K562 (cell line): ENCODE measurements around the gene FBRS. TPM values are rescaled to one million over a fixed set of nuclear protein-coding genes. Genes with fewer than 3 reads are reported as not detected.

Source experiments
- CSDE1 ChIP-seq, 2 experiments: fragments of 450-650 bp; IDR thresholded peaks; 2 replicates each; pipeline ENCODE4 v1.6.1; 2016; ENCODE audit warnings: mild to moderate bottlenecking in 1 of 2
- HIVEP1 ChIP-seq: fragments of 250-450 bp; sonication (Bioruptor Pico); IDR thresholded peaks from 2 replicates; pipeline ENCODE4 v1.4.0; 2020; ENCODE audit warnings: mild to moderate bottlenecking
- IFI16 ChIP-seq: fragments of 250-450 bp; sonication (Bioruptor Pico); IDR thresholded peaks from 2 replicates; pipeline ENCODE4 v2.1.2; 2022; ENCODE audit warnings: mild to moderate bottlenecking, inconsistent platforms
- LEF1 ChIP-seq: fragments of 450-650 bp; IDR thresholded peaks from 2 replicates; pipeline ENCODE4 v1.6.1; 2016; ENCODE audit warnings: mild to moderate bottlenecking
- MTF1 ChIP-seq: fragments of 250-450 bp; sonication (Bioruptor Pico); IDR thresholded peaks from 2 replicates; pipeline ENCODE4 v1.9.0; 2021; ENCODE audit warnings: moderate library complexity, mild to moderate bottlenecking, inconsistent platforms, borderline replicate concordance
- POLR3G ChIP-seq: IDR thresholded peaks from 2 replicates; pipeline ENCODE4 v1.6.1; 2011; ENCODE audit not compliant: insufficient read length, insufficient replicate concordance; ENCODE audit errors: extremely low read depth
- RBM17 ChIP-seq: fragments of 200-400 bp; formaldehyde crosslinking; IDR thresholded peaks from 2 replicates; pipeline ENCODE4 v1.6.1; 2017; ENCODE audit warnings: low read depth, mild to moderate bottlenecking, low read length, borderline replicate concordance
- SMAD2 ChIP-seq: fragments of 150-350 bp; IDR thresholded peaks from 2 replicates; pipeline ENCODE4 v1.6.1; 2014; ENCODE audit warnings: low read depth, mild to moderate bottlenecking, low read length
- TAF1 ChIP-seq: IDR thresholded peaks from 2 replicates; pipeline ENCODE4 v1.6.1; 2011; ENCODE audit warnings: mild to moderate bottlenecking, low read length, moderate library complexity; ENCODE audit not compliant: insufficient read depth, control insufficient read depth, severe bottlenecking; ENCODE audit errors: extremely low read depth
- TCF3 ChIP-seq: sonication (generic); formaldehyde crosslinking; IDR thresholded peaks from 2 replicates; pipeline ENCODE4 v1.4.0; 2020; ENCODE audit warnings: mild to moderate bottlenecking, missing genetic modification reagents
- TEAD2 ChIP-seq: fragments of 450-650 bp; IDR thresholded peaks from 2 replicates; pipeline ENCODE4 v1.6.1; 2016; ENCODE audit warnings: missing genetic modification characterization, control low read depth, missing compliant biosample characterization
- TOE1 ChIP-seq, 2 experiments: fragments of 450-650 bp in 1 of 2; sonication (generic) in 1 of 2; formaldehyde crosslinking in 1 of 2; IDR thresholded peaks; 2 replicates each; pipeline versions ENCODE4 v1.7.1 to v1.8.0; 2016 to 2022; ENCODE audit warnings: borderline replicate concordance in 2 of 2, mild to moderate bottlenecking in 2 of 2, antibody characterized with exemption in 1 of 2, inconsistent platforms in 1 of 2, low read depth in 1 of 2, missing genetic modification reagents in 1 of 2, moderate library complexity in 1 of 2
- ZKSCAN3 ChIP-seq: fragments of 250-450 bp; sonication (Bioruptor Pico); IDR thresholded peaks from 2 replicates; pipeline ENCODE4 v1.4.0; 2020
- ZNF165 ChIP-seq: fragments of 250-450 bp; sonication (Bioruptor Pico); IDR thresholded peaks from 2 replicates; pipeline ENCODE4 v1.4.0; 2020; ENCODE audit warnings: borderline replicate concordance
- ZNF311 ChIP-seq: fragments of 250-450 bp; sonication (Bioruptor Pico); IDR thresholded peaks from 2 replicates; pipeline ENCODE4 v1.4.0; 2020; ENCODE audit warnings: mild to moderate bottlenecking, moderate library complexity
- ZNF699 ChIP-seq: fragments of 250-450 bp; sonication (Bioruptor Pico); IDR thresholded peaks from 2 replicates; pipeline ENCODE4 v1.8.0; 2021; ENCODE audit warnings: mild to moderate bottlenecking, moderate library complexity; ENCODE audit not compliant: insufficient replicate concordance
- polyA plus RNA-seq, 8 experiments: library from polyadenylated mRNA; depleted of rRNA in 4 of 8; stranded (reverse) in 5 of 8; unstranded in 3 of 8; fragments of >200 nt; fragmentation: Nextera tagmentation in 2 of 8; fragmentation: Illumina TruSeq in 1 of 8; extraction: Ambion mirVana in 2 of 8; extraction: Trizol in 1 of 8; gene quantifications; 2 replicates each; pipeline versions ENCODE4 v1.2.1 to v1.2.3, GENCODE V29; 2011 to 2014; ENCODE audit warnings: inconsistent platforms in 1 of 8, missing spikeins in 1 of 8
- total RNA-seq, 7 experiments: library from RNA; depleted of rRNA in 6 of 7; stranded (reverse); fragments of >200 nt in 6 of 7; fragmentation: Illumina TruSeq in 2 of 7; extraction: Trizol in 2 of 7; gene quantifications; 2 replicates each; pipeline versions ENCODE4 v1.2.1 to v1.2.3, GENCODE V29; 2011 to 2021; ENCODE audit warnings: low replicate concordance in 1 of 7
- TF ChIP-seq, protein P1 (sequence below): fragments of 450-650 bp; IDR thresholded peaks from 2 replicates; pipeline ENCODE4 v1.6.1; 2016; ENCODE audit warnings: mild to moderate bottlenecking
- TF ChIP-seq, protein P2 (sequence below): sonication (generic); formaldehyde crosslinking; IDR thresholded peaks from 2 replicates; pipeline ENCODE4 v1.8.0; 2022; ENCODE audit warnings: missing genetic modification reagents, mild to moderate bottlenecking, moderate library complexity, borderline replicate concordance
- TF ChIP-seq, protein P3 (sequence below): sonication (generic); formaldehyde crosslinking; IDR thresholded peaks from 2 replicates; pipeline ENCODE4 v1.8.1; 2022; ENCODE audit warnings: missing genetic modification reagents
- TF ChIP-seq, protein P4 (sequence below): fragments of 200-800 bp; sonication (Bioruptor generic); IDR thresholded peaks from 2 replicates; pipeline ENCODE4 v1.6.1; 2017; ENCODE audit warnings: missing genetic modification characterization, missing compliant biosample characterization
- TF ChIP-seq, protein P5 (sequence below): sonication (generic); formaldehyde crosslinking; IDR thresholded peaks from 2 replicates; pipeline ENCODE4 v1.9.0; 2022; ENCODE audit warnings: mild to moderate bottlenecking, missing genetic modification reagents

The FBRS gene
- total and polyA plus RNA-seq, 9 of the 15 experiments (the other 6 are each of a cell fraction or from before 2014, with no cell fraction given): 0.32 to 59.5 (median 13.1) TPM

DNA sequence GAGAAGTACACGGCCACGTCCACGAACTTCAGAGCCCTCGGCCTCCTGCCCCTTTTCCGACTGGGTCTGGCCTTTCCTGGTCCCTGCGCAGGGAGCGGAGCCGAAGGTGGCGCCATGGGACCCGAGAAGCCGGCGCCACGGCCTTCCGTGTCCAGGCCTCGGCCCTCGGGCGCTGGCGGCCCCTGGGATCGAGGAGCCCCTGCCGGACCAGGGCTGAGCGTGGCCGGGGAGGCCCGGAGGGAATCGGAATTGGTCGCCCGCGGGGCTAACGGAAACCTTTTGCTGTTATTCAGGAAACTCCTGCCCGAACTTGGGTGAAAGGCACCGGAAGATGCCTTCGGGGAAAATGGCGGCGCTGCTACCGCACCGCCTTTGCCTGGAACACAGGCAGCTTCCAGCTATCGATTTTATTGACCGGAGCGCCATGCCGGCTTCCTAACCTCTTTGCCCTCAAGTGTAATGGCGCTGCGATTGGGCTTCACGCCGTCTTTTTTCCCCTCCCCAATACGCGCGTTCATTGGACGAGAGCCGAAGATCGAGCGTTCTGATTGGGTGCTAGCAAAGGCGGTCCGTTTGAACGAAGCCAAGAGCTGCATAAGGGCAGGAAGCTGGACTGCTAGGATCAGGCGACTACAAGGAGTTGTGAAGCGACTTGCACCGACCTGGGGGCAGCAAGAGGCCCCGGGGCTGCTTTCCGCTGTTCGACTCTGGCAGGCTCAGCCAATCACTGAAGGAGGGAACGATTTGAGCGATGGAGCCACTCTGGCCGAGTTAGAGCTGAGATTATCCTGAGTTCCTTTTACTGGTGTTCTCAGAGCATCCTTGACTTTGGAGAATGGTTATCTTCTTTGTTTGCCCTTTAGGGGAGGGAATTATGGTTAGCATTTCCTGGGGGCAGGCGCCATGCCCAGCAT, 48.0 kb upstream of the FBRS start, which contains the start of gene ZNF689 (continued):
- TF ChIP-seq, protein P1, sequence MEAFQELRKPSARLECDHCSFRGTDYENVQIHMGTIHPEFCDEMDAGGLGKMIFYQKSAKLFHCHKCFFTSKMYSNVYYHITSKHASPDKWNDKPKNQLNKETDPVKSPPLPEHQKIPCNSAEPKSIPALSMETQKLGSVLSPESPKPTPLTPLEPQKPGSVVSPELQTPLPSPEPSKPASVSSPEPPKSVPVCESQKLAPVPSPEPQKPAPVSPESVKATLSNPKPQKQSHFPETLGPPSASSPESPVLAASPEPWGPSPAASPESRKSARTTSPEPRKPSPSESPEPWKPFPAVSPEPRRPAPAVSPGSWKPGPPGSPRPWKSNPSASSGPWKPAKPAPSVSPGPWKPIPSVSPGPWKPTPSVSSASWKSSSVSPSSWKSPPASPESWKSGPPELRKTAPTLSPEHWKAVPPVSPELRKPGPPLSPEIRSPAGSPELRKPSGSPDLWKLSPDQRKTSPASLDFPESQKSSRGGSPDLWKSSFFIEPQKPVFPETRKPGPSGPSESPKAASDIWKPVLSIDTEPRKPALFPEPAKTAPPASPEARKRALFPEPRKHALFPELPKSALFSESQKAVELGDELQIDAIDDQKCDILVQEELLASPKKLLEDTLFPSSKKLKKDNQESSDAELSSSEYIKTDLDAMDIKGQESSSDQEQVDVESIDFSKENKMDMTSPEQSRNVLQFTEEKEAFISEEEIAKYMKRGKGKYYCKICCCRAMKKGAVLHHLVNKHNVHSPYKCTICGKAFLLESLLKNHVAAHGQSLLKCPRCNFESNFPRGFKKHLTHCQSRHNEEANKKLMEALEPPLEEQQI: no peak
- TF ChIP-seq, protein P2, sequence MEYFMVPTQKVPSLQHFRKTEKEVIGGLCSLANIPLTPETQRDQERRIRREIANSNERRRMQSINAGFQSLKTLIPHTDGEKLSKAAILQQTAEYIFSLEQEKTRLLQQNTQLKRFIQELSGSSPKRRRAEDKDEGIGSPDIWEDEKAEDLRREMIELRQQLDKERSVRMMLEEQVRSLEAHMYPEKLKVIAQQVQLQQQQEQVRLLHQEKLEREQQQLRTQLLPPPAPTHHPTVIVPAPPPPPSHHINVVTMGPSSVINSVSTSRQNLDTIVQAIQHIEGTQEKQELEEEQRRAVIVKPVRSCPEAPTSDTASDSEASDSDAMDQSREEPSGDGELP (CRISPR knock-in tag): peak; percentile 65; the same call in 1 of the 2 replicates
- no peak for TF ChIP-seq TCF3 (CRISPR knock-in tag)
- TF ChIP-seq HIVEP1 (CRISPR knock-in tag): no peak
- no peak for TF ChIP-seq ZNF311 (CRISPR knock-in tag)
- no peak for TF ChIP-seq SMAD2
- TF ChIP-seq, protein P3, sequence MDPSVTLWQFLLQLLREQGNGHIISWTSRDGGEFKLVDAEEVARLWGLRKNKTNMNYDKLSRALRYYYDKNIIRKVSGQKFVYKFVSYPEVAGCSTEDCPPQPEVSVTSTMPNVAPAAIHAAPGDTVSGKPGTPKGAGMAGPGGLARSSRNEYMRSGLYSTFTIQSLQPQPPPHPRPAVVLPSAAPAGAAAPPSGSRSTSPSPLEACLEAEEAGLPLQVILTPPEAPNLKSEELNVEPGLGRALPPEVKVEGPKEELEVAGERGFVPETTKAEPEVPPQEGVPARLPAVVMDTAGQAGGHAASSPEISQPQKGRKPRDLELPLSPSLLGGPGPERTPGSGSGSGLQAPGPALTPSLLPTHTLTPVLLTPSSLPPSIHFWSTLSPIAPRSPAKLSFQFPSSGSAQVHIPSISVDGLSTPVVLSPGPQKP (CRISPR knock-in tag): no peak
- TF ChIP-seq TOE1 (IDR thresholded peaks at IDR 0.05; ENCODE audit: borderline replicate concordance): 0 out of 2 replicates have a peak, but pooled peaks have one; percentile 21
- peak; percentile 65 for TF ChIP-seq TOE1 (CRISPR knock-in tag; IDR thresholded peaks at IDR 0.05; ENCODE audit: borderline replicate concordance, low read depth)
- no peak for TF ChIP-seq CSDE1 (IDR thresholded peaks at IDR 0.05)
- TF ChIP-seq ZNF699: no peak
- TF ChIP-seq RBM17: no peak
- TF ChIP-seq, protein P4, sequence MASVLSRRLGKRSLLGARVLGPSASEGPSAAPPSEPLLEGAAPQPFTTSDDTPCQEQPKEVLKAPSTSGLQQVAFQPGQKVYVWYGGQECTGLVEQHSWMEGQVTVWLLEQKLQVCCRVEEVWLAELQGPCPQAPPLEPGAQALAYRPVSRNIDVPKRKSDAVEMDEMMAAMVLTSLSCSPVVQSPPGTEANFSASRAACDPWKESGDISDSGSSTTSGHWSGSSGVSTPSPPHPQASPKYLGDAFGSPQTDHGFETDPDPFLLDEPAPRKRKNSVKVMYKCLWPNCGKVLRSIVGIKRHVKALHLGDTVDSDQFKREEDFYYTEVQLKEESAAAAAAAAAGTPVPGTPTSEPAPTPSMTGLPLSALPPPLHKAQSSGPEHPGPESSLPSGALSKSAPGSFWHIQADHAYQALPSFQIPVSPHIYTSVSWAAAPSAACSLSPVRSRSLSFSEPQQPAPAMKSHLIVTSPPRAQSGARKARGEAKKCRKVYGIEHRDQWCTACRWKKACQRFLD (CRISPR knock-in tag): peak; percentile 63
- TF ChIP-seq ZNF165 (CRISPR knock-in tag): no peak
- TF ChIP-seq ZKSCAN3 (CRISPR knock-in tag): no peak
- TF ChIP-seq POLR3G: no peak
- peak; percentile 84 for TF ChIP-seq TAF1
- no peak for TF ChIP-seq IFI16
- TF ChIP-seq MTF1 (CRISPR knock-in tag): no peak
- TF ChIP-seq LEF1: peak; percentile 83
- TF ChIP-seq, protein P5, sequence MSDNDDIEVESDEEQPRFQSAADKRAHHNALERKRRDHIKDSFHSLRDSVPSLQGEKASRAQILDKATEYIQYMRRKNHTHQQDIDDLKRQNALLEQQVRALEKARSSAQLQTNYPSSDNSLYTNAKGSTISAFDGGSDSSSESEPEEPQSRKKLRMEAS (CRISPR knock-in tag): no peak
- no peak for TF ChIP-seq TEAD2
